Fibroblast of lung (primary cell): ENCODE results near the gene OR5C1.

Experiments used
- CTCF ChIP-seq, 2 donors: IDR thresholded peaks in 1 of 2; conservative IDR thresholded peaks in 1 of 2; 1 replicate in 1 of 2; 2 replicates in 1 of 2; pipeline ENCODE4 v1.5.1; 2011 to 2012; ENCODE audit warnings: low read length in 2 of 2, control low read depth in 1 of 2, inconsistent platforms in 1 of 2, low read depth in 1 of 2, mild to moderate bottlenecking in 1 of 2
- EZH2 ChIP-seq: IDR thresholded peaks from 2 replicates; pipeline ENCODE4 v1.5.1; 2012; ENCODE audit warnings: low read length, control low read depth, mild to moderate bottlenecking; ENCODE audit errors: missing control alignments

- TF ChIP-seq EZH2: no peak
- no peak for TF ChIP-seq CTCF (conservative IDR thresholded peaks at IDR 0.05 in 1 of 2, IDR thresholded peaks at IDR 0.05 in 1 of 2; ENCODE audit: low read depth in 1 of 2, low read length in 2 of 2)
These were observed 19.4 kb downstream of the OR5C1 start for GRCh38 chr9:122808141-122808540.
